Erythroblast (primary cell): ENCODE measurements around the gene FAM110A.

ENCODE experiments used
- GATA1 ChIP-seq: IDR thresholded peaks from 2 replicates; pipeline ENCODE4 v1.6.1; 2011; ENCODE audit warnings: low read depth, mild to moderate bottlenecking, control low read depth, low read length, moderate library complexity
- POLR2A ChIP-seq: IDR thresholded peaks from 2 replicates; pipeline ENCODE4 v1.6.1; 2011; ENCODE audit warnings: mild to moderate bottlenecking, low read length

GRCh38 chr20:831956-832355, 1.6 kb upstream of the FAM110A start:
- TF ChIP-seq POLR2A = no peak
- TF ChIP-seq GATA1 = no peak
